ENCODE results near the gene EPS8L2. TPM values are rescaled to one million over a fixed set of nuclear protein-coding genes. Genes with fewer than 3 reads are reported as not detected.
A peak's percentile ranks its signal among the peaks of the same experiment; 100 is the strongest.

The EPS8L2 gene
- total and polyA plus RNA-seq, 9 of the 15 experiments (the other 6 are each of a cell fraction or from before 2014, with no cell fraction given) = 0.75 to 17.0 (median 3.7) TPM

DNA sequence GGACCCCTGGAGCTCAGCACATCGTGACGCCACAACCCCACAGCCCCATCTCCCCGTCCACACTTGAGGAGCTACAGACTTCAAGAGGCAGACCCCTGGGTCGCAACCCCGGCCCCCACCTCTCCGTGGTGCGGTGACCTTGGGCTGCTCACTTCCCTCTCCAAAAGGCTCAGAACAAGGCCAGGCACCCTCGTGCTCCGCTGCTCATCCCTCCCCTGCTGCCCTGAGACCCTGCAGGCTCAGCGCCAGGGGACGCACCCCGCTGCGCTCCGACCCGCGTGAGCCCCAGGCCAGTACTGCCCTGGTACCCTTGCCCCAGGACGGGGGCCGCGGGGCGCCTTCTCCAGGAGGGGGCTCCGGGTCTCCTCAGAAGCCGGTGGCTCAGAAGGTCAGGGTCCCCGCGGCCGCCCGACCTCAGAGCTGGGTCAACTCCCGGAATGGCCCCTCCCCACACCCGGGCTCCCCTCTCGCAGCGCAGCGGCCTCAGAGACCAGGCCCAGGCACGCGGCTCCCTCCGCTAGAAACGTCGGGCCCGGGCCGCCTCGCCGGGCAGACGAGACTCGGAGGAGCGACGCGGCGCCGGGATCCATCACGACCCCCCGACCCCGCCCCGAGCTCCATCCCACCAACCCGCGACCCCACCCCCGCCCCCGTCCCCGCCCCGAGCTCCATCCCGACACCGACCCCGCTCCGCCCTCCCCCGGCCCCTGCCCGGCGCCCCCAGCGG lies 70.7 kb downstream of the EPS8L2 start (continued):
- TF ChIP-seq MAFK (IDR thresholded peaks at IDR 0.05; ENCODE audit: low read length) (no peak), DIDO1 (tag; IDR thresholded peaks at IDR 0.05; ENCODE audit: low read depth) (no peak), ZC3H8 (IDR thresholded peaks at IDR 0.05) (no peak), ZNF253 (CRISPR knock-in tag; conservative IDR thresholded peaks at IDR 0.05) (no peak), PCBP2 (IDR thresholded peaks at IDR 0.05; ENCODE audit: low read depth, low read length, poor library complexity, severe bottlenecking) (no peak), ZNF41 (CRISPR knock-in tag; conservative IDR thresholded peaks at IDR 0.05) (no peak), ZNF57 (CRISPR knock-in tag; IDR thresholded peaks at IDR 0.05) (no peak), MIER1 (IDR thresholded peaks at IDR 0.05; ENCODE audit: low read depth) (no peak), NR1H2 (CRISPR knock-in tag; IDR thresholded peaks at IDR 0.05) (peak; percentile 78; the same call in 1 of the 2 replicates), TOE1 (IDR thresholded peaks at IDR 0.05; ENCODE audit: borderline replicate concordance) (no peak), TOE1 (CRISPR knock-in tag; IDR thresholded peaks at IDR 0.05; ENCODE audit: borderline replicate concordance, low read depth) (no peak), HNRNPH1 (optimal IDR thresholded peaks at IDR 0.05; ENCODE audit: low read depth, low read length) (no peak), CAMTA2 (CRISPR knock-in tag; conservative IDR thresholded peaks at IDR 0.05) (no peak), ZNF124 (CRISPR knock-in tag; IDR thresholded peaks at IDR 0.05) (no peak), ZNF76 (CRISPR knock-in tag; IDR thresholded peaks at IDR 0.05; ENCODE audit: borderline replicate concordance) (no peak), ETS2 (tag; IDR thresholded peaks at IDR 0.05; ENCODE audit: borderline replicate concordance, poor library complexity, severe bottlenecking) (no peak)
- TF ChIP-seq, protein P1, sequence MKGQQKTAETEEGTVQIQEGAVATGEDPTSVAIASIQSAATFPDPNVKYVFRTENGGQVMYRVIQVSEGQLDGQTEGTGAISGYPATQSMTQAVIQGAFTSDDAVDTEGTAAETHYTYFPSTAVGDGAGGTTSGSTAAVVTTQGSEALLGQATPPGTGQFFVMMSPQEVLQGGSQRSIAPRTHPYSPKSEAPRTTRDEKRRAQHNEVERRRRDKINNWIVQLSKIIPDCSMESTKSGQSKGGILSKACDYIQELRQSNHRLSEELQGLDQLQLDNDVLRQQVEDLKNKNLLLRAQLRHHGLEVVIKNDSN (CRISPR knock-in tag; IDR thresholded peaks at IDR 0.05) = no peak
- TF ChIP-seq, protein P2, sequence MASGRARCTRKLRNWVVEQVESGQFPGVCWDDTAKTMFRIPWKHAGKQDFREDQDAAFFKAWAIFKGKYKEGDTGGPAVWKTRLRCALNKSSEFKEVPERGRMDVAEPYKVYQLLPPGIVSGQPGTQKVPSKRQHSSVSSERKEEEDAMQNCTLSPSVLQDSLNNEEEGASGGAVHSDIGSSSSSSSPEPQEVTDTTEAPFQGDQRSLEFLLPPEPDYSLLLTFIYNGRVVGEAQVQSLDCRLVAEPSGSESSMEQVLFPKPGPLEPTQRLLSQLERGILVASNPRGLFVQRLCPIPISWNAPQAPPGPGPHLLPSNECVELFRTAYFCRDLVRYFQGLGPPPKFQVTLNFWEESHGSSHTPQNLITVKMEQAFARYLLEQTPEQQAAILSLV (tag; IDR thresholded peaks at IDR 0.05) = no peak
- TF ChIP-seq, protein P3, sequence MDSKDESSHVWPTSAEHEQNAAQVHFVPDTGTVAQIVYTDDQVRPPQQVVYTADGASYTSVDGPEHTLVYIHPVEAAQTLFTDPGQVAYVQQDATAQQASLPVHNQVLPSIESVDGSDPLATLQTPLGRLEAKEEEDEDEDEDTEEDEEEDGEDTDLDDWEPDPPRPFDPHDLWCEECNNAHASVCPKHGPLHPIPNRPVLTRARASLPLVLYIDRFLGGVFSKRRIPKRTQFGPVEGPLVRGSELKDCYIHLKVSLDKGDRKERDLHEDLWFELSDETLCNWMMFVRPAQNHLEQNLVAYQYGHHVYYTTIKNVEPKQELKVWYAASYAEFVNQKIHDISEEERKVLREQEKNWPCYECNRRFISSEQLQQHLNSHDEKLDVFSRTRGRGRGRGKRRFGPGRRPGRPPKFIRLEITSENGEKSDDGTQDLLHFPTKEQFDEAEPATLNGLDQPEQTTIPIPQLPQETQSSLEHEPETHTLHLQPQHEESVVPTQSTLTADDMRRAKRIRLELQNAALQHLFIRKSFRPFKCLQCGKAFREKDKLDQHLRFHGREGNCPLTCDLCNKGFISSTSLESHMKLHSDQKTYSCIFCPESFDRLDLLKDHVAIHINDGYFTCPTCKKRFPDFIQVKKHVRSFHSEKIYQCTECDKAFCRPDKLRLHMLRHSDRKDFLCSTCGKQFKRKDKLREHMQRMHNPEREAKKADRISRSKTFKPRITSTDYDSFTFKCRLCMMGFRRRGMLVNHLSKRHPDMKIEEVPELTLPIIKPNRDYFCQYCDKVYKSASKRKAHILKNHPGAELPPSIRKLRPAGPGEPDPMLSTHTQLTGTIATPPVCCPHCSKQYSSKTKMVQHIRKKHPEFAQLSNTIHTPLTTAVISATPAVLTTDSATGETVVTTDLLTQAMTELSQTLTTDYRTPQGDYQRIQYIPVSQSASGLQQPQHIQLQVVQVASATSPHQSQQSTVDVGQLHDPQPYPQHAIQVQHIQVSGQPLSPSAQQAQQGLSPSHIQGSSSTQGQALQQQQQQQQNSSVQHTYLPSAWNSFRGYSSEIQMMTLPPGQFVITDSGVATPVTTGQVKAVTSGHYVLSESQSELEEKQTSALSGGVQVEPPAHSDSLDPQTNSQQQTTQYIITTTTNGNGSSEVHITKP (IDR thresholded peaks at IDR 0.05; ENCODE audit: partially characterized antibody) = no peak
- TF ChIP-seq, protein P4, sequence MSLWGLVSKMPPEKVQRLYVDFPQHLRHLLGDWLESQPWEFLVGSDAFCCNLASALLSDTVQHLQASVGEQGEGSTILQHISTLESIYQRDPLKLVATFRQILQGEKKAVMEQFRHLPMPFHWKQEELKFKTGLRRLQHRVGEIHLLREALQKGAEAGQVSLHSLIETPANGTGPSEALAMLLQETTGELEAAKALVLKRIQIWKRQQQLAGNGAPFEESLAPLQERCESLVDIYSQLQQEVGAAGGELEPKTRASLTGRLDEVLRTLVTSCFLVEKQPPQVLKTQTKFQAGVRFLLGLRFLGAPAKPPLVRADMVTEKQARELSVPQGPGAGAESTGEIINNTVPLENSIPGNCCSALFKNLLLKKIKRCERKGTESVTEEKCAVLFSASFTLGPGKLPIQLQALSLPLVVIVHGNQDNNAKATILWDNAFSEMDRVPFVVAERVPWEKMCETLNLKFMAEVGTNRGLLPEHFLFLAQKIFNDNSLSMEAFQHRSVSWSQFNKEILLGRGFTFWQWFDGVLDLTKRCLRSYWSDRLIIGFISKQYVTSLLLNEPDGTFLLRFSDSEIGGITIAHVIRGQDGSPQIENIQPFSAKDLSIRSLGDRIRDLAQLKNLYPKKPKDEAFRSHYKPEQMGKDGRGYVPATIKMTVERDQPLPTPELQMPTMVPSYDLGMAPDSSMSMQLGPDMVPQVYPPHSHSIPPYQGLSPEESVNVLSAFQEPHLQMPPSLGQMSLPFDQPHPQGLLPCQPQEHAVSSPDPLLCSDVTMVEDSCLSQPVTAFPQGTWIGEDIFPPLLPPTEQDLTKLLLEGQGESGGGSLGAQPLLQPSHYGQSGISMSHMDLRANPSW (CRISPR knock-in tag; IDR thresholded peaks at IDR 0.05) = no peak
